NCI-H345 (cell line): Measurements from ENCODE around the gene SCAMP2.
"Not testable (repeated sequence)": the region's sequence is repeated elsewhere in the genome, so short reads cannot be mapped to it uniquely, and the experiment has no call there.

Experiments used
- DNase-seq: peaks from one replicate; lab custom pipeline; 2025; lab: John Stamatoyannopoulos, UW

SCAMP2 gene

GRCh38 chr15:74889883-74890664 lies 16.9 kb upstream of the SCAMP2 start, which contains the start of gene MPI:
Gene MPI, plus strand, starts transcription at chr15:74890042. Its CDS starts 32 bp downstream, at chr15:74890074.
- DNase-seq: peak; percentile 75

GRCh38 chr15:74889390-74889882 lies 16.3 kb upstream of the SCAMP2 start:
- DNase-seq: no peak

DNA sequence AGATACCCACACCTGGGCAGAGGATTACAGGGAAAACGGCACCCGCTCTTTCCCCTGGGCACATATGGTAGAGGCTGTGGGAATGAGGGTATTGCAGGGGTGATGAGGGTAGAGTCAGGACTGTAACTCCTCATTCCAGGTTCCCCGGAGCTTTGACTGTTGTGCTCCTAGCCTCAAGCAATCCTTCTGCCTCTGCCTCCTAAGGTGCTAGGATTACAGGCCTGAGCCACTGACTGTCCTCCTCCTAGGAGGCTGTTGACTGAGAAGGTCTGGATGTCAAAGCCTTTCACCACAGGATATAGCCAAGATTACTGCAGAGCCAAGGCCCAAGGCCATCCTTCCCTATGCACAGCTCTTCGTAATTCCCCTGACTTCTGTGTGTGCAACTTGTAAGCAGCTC lies 15.6 kb upstream of the SCAMP2 start:
- DNase-seq: no peak

DNA sequence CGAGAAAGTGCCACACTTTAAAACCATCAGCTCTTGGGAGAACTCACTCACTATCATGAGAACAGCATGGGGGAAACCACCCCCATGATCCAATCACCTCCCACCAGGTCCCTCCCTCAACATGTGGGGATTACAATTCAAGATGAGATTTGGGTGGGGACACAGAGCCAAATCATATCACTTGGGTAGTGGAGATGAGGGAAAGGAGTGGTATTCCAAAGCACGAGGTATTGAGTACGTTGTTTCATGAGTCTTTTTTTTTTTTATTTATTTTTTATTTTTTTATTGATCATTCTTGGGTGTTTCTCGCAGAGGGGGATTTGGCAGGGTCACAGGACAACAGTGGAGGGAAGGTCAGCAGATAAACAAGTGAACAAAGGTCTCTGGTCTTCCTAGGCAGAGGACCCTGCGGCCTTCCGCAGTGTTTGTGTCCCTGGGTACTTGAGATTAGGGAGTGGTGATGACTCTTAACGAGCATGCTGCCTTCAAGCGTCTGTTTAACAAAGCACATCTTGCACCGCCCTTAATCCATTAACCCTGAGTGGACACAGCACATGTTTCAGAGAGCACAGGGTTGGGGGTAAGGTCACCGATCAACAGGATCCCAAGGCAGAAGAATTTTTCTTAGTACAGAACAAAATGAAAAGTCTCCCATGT lies 14.5 kb upstream of the SCAMP2 start:
- DNase-seq: not testable (repeated sequence)

DNA sequence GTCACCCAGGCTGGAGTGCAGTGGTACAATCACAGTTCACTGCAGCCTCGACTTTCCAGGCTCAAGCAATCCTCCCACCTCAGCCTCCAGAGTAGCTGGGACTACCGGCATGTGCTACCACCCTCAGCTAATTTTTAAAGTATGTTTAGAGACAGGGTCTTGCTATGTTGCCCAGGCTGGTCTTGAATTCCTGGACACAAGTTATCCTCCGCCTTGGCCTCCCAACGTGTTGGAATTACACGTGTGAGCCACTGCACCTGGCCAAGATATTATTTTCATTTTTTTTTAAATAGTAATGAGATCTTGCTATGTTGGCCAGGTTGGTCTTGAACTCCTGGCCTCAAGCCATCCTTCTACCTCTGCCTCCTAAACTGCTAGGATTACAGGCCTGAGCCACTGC lies 12.3 kb upstream of the SCAMP2 start:
- no peak for DNase-seq

GRCh38 chr15:74884428-74885223 lies 11.5 kb upstream of the SCAMP2 start:
- DNase-seq: no peak

GRCh38 chr15:74882528-74882927 lies 9.4 kb upstream of the SCAMP2 start:
- no peak for DNase-seq

DNA sequence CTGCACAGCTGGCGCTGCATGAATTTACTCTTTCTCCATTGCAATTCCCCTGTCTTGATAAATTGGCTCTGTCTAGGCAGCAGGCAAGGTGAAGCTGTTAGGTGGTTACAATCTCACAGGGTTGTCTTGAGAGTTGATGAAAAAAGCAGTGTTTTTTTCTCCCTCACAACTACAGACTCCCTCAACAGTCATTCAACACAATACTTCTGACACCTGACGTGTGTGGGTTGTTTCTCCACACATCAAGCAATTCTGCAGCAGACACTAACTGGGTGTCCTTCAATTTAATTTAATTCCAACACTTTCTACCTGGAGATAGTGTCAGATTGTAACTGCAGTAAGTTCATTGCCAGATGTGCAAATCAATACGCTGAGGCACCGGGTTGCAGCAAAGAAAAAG lies 5.1 kb upstream of the SCAMP2 start:
- DNase-seq: no peak

DNA sequence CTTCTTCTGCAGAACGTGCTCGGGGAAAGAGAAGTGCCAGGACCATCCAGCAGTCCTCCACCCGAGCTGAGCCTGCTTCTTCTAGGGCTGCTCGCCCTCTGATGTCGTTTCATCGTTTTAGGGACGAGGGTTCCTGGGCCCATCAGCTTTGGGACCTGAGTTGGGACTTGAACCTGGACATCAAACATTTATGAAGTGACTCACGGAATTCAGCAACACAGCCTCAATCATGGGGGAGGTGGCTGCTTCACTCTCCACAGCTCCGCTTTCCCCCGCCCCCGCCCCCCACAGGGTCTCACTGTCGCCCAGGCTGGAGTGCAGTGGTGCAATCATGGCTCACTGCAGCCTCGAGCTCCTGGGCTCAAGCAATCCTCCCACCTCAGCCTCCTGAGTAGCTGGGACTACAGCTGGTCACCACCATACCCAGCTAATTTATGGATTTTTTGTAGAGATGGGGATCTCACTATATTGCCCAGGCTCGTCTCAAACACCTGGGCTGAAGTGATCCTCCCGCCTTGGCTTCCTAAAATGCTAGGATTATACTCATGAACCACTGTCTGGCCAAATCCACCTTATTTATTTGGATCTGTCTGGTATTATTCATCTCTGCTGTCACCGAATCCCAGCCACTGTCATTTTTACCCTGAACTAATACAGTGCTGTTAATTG lies 725 bp upstream of the SCAMP2 start:
- DNase-seq: peak; percentile 40

GRCh38 chr15:74872702-74873035 lies 496 bp downstream of the SCAMP2 start:
- no peak for DNase-seq

GRCh38 chr15:74870436-74871215 lies 2.5 kb downstream of the SCAMP2 start:
- DNase-seq: no peak

DNA sequence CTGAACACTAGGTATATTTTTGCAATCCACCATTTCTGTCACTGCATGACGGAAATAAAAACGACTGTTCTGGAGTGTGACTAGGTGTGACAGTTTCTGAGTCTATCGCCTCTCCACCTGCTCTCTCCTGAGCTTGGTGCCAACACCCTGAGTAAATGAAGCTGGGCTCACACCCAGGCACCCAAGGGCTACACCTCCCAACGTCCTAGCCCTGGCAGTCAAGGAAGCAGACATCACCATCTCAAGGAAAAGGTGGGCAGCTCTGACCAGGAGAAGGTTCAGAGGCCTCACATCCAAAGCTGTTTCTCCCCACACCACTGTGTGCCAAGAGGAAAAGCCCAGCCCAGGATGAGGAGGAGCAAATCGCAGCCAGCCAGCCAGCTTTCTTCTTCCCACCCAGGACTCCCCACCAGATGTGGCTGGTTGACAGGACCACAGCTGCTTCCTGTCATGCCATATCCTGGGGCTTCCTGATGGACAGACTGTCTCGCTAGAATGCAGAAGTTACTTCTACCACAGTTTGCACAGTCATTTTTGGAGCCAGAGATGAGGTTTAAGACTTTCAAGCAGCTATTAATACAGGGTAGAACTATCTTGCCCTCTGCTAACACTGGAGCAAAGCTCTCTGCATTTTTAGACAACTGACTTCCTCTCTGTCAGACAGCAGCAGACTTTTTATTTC lies 3.3 kb downstream of the SCAMP2 start:
- DNase-seq: no peak

GRCh38 chr15:74869372-74869725 lies 3.8 kb downstream of the SCAMP2 start:
- DNase-seq: no peak

DNA sequence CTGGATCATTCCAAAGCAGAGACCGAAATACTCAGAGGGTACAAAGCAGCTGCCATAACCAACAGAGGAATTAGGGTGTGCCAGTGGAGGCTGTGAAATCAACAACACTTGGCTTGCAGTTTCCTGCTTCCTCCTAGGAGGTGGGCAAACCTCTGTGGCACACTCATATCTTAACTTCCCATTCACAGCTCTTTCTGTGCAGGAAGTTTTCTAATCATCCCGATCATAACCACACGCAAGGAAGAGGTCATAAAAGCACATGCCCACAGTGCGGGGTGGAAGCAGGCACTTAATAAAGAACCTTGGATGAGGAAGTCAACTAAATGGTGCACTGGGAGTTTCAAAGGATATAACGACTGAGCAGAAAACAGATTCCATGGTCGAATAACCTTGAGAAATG lies 5.1 kb downstream of the SCAMP2 start:
- DNase-seq: no peak

GRCh38 chr15:74867466-74868038 lies 5.6 kb downstream of the SCAMP2 start:
- no peak for DNase-seq

GRCh38 chr15:74866090-74866489 lies 7.1 kb downstream of the SCAMP2 start:
- no peak for DNase-seq

DNA sequence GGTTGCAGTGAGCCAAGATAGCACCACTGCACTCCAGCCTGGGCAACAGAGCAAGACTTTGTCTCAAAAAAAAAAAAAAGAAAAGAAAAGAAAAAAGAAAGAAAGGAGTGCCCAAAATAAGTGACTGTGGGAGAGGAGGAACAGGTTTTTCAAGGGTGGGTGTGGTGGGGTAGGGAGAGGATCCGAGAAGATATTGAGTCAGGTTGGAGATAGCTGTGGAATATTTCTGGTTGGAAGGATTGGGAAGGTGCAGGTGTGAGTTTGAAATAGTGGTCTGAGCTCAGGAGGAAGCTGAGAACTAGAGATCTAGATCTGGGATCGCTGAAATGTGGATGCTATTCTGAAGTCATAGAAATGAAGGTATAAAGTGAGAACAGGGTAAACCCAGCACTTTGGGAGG lies 7.8 kb downstream of the SCAMP2 start:
- DNase-seq: no peak

DNA sequence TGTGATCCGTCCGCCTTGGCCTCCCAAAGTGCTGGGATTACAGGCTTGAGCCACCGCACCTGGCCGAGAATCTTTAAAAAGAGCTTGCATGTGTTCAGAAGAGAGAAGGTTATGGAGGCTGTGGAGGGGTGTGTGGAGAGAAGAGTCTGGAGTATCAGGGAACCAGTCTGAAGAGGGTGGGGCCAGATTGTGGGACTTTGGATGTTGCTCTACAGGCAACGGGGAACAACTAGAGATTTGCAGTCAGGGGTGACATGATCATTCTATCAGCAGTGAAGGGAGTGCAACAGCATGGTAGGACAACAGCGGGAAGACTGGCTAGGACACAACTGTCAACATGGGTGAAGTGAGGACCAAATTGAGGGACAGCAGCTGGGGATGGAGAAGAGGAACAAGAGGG lies 8.9 kb downstream of the SCAMP2 start:
- DNase-seq: no peak

GRCh38 chr15:74863239-74864056 lies 9.7 kb downstream of the SCAMP2 start:
- DNase-seq: no peak

GRCh38 chr15:74858369-74858740 lies 14.8 kb downstream of the SCAMP2 start:
- DNase-seq: no peak
